Osteocyte (in vitro differentiated cells): Measurements from ENCODE around the gene IL1RAP. TPM values are rescaled to one million over a fixed set of nuclear protein-coding genes. Genes with fewer than 3 reads are reported as not detected.

ENCODE experiments used
- DNase-seq: peaks from one replicate; pipeline ENCODE4 v3.0.0; 2021; ENCODE audit warnings: mixed read lengths; ENCODE audit not compliant: unreplicated experiment; ENCODE audit errors: extremely low spot score
- H3K27ac Mint-ChIP-seq: one replicate; pipeline ENCODE4 v1.8.0; 2021; ENCODE audit warnings: mild to moderate bottlenecking, mixed read lengths; ENCODE audit not compliant: unreplicated experiment
- H3K27me3 Mint-ChIP-seq: one replicate; pipeline ENCODE4 v1.8.0; 2021; ENCODE audit warnings: mixed read lengths; ENCODE audit not compliant: unreplicated experiment
- H3K36me3 Mint-ChIP-seq: one replicate; pipeline ENCODE4 v1.8.0; 2021; ENCODE audit warnings: mixed read lengths; ENCODE audit not compliant: unreplicated experiment
- H3K4me1 Mint-ChIP-seq: one replicate; pipeline ENCODE4 v1.8.0; 2021; ENCODE audit warnings: mixed read lengths; ENCODE audit not compliant: unreplicated experiment
- H3K4me3 Mint-ChIP-seq: one replicate; pipeline ENCODE4 v1.8.0; 2021; ENCODE audit warnings: mild to moderate bottlenecking, moderate library complexity, mixed read lengths; ENCODE audit not compliant: unreplicated experiment
- H3K9me3 Mint-ChIP-seq: one replicate; pipeline ENCODE4 v1.8.0; 2021; ENCODE audit warnings: mixed read lengths; ENCODE audit not compliant: unreplicated experiment
- total RNA-seq: library from RNA; stranded (reverse); gene quantifications from 2 replicates; pipeline ENCODE4 v1.2.1, GENCODE V29; 2021
- TF ChIP-seq, protein P1 (sequence below): fragments of 200-600 bp; sonication (generic); IDR thresholded peaks from 2 replicates; pipeline ENCODE4 v1.5.0; 2021; ENCODE audit warnings: antibody characterized with exemption, mild to moderate bottlenecking, moderate library complexity

Gene IL1RAP
- total RNA-seq, 1 donor from 2014 or later, result 29.3 TPM

DNA sequence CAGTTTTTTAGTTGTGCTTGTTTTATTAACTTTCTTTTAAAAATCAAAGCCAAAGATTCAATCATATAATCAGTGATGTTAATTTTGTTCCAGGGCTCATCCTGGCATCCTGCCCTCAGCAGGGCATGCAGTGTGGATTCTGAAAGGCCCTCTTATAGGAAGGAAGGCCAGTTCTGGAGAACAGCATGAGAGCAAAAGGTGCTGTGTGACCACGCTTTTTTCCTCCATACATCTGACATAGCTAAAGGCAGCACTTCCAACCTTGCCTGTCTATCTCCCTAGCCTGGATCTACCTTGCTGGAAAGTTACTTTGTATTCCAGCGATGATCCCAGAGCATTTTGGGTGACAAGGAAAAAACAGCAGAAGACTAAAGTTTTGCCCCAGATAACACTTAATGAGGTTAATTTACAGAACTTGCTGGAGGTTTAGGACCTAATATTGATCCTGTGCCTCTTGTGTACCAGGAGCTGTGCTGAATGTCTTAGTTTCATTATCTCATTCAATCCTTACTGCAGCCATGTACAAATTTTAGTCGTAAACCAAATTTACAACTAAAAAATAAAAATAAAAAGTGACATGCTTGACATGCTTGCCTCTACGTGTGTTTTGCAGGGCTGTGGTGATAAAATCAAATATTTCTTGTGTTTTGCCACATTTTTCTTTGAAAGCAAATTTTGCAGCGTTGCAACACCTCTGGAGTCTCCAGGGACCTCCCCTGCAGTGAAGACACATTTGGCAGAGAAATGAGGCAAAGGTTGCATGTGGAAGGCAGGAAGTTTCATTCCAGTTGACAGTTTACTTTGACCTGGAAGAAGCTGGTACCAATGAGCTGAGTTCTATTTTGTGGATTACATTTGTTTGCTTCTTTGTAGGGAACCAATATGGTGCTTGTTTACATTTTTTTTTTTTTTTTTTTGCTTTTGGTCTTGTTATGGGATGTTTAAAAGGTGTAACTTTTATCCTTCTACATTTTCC is 13.2 kb downstream of the IL1RAP start:
- peaks cover 9% of the 10 kb centered on the region for H3K36me3 Mint-ChIP-seq
- DNase-seq, result no peak
- H3K4me3 Mint-ChIP-seq, result no peak overlapping the region
- no peaks in the 10 kb centered on the region for H3K9me3 Mint-ChIP-seq
- TF ChIP-seq, protein P1, sequence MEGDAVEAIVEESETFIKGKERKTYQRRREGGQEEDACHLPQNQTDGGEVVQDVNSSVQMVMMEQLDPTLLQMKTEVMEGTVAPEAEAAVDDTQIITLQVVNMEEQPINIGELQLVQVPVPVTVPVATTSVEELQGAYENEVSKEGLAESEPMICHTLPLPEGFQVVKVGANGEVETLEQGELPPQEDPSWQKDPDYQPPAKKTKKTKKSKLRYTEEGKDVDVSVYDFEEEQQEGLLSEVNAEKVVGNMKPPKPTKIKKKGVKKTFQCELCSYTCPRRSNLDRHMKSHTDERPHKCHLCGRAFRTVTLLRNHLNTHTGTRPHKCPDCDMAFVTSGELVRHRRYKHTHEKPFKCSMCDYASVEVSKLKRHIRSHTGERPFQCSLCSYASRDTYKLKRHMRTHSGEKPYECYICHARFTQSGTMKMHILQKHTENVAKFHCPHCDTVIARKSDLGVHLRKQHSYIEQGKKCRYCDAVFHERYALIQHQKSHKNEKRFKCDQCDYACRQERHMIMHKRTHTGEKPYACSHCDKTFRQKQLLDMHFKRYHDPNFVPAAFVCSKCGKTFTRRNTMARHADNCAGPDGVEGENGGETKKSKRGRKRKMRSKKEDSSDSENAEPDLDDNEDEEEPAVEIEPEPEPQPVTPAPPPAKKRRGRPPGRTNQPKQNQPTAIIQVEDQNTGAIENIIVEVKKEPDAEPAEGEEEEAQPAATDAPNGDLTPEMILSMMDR, result no peak
- peak overlapping the region; percentile 3 for H3K27ac Mint-ChIP-seq
- peaks cover 15% of the 10 kb centered on the region for H3K4me1 Mint-ChIP-seq
- H3K27me3 Mint-ChIP-seq, result no peaks in the 10 kb centered on the region

DNA sequence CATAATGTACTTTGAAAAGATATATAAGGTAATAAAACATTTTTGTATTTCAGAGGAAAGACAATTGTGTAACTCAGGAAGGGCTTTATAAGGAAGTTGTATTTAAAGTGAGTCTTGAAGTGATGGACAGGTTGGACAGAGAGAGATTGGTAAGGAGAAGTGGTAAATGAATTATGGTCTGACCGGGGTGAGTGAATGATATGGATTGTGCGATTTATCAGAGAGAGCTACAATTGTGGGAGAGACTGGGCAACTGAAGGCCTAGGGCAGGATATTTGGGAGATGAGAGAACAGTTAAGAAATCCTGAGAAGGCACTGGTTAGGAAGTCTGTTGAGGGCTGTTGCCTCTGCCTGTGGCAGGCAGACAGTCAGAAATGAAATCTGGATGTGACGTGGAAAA is 14.8 kb downstream of the IL1RAP start:
- Mint-ChIP-seq H3K4me3 (no peak overlapping the region), H3K27me3 (no peaks in the 10 kb centered on the region), H3K4me1 (peaks cover 19% of the 10 kb centered on the region), H3K9me3 (no peaks in the 10 kb centered on the region), H3K36me3 (peaks cover 10% of the 10 kb centered on the region), H3K27ac (no peak overlapping the region)
- no peak for DNase-seq
- TF ChIP-seq, protein P1, result no peak

DNA sequence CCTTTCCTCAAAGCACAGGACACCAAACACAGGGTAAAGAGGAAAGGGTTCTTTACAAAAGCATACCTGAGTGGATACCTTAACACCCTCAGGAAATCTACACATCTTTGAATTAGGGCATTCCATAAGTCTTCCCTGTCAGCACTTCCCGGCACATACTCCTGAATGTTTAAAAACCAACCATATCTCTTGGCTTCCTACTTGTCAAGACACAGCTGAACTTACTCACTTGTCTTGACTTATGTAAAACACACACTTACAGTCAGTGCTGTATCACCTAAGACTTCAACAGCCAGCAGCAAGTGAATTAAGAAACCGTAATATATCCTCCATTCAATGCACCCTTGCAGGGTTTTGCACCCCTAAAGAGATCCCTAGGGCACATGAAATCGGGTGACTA is 17.5 kb downstream of the IL1RAP start:
- TF ChIP-seq, protein P1, result no peak

DNA sequence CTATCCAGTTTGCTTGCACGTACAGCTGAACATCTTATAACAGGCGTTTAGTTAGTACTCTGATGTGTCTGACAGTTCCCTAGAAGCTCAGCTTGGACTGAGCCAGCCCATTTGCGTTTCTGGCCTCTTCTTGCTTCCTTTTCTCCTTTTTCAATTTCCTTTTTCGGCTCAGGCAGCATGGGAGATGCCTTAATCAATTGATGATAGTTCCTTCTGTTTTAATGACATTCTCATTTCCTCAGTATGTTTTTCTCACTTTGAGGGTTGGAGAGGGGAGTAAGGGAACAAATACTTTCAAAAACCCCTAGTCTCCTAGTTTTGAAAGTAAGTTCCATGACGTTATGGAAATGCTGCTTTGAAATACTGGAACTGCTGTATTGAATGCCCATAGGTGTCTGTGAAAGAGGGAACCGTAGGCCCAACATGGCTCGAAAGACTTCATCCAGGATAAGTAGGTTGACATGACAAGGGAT is 18.9 kb downstream of the IL1RAP start:
- no peaks in the 10 kb centered on the region for H3K27me3 Mint-ChIP-seq
- no peak overlapping the region for H3K4me3 Mint-ChIP-seq
- H3K36me3 Mint-ChIP-seq, result peaks cover 10% of the 10 kb centered on the region
- H3K4me1 Mint-ChIP-seq, result peaks cover 19% of the 10 kb centered on the region
- no peak for DNase-seq
- H3K9me3 Mint-ChIP-seq, result no peaks in the 10 kb centered on the region
- H3K27ac Mint-ChIP-seq, result peak overlapping the region; percentile 90
- TF ChIP-seq, protein P1, result no peak

More for the DNA sequence above, 17.5 kb downstream of the IL1RAP start:
- H3K27me3 Mint-ChIP-seq, result no peaks in the 10 kb centered on the region
- peaks cover 10% of the 10 kb centered on the region for H3K36me3 Mint-ChIP-seq
- no peak overlapping the region for H3K4me3 Mint-ChIP-seq
- H3K4me1 Mint-ChIP-seq, result peaks cover 28% of the 10 kb centered on the region
- H3K27ac Mint-ChIP-seq, result no peak overlapping the region
- no peak for DNase-seq
- no peaks in the 10 kb centered on the region for H3K9me3 Mint-ChIP-seq

DNA sequence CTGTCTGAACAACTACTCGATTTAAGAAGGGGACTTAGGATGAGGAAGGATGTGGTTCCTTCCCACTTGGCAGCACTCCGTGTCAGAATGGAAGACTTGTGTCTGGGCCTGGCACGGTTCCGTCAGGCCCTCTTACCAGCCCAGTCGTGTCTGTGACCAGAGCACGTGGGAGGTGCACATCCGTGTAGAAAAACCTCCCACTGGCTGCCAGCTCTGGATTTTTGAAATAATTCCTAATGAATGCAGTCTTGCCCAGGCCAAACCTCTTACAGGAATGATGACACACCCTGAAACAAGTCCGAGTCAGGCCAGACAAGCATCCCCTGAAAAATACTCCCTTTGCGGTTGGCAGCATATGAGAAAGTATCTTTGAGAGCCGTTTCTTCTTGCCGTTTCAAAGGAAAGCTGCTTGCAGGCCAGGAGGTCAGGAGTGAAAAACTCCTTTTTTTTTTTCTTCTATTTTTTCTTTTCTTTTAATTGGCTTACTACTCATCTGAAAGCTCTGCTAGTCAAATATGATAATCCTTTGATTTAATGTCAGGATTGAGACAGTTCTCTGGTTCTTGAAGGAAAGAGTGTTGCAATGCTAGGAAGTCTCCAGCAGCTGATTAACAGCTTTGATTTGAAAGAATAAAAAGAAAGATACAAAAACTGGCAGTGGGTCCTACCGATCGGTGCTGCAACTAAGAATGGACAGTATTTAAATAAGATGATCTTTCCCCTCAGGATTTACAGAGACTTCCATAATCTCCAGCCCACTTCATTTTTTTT is 19.8 kb downstream of the IL1RAP start:
- Mint-ChIP-seq H3K27ac (peak overlapping the region; percentile 90), H3K9me3 (no peaks in the 10 kb centered on the region), H3K36me3 (peaks cover 8% of the 10 kb centered on the region), H3K4me1 (peaks cover 17% of the 10 kb centered on the region), H3K27me3 (no peaks in the 10 kb centered on the region), H3K4me3 (no peak overlapping the region)
- TF ChIP-seq, protein P1, result no peak
- no peak for DNase-seq
